H9 (cell line): ENCODE measurements around the gene KCNMA1. TPM values are rescaled to one million over a fixed set of nuclear protein-coding genes. Genes with fewer than 3 reads are reported as not detected.

Experiments used
- DNase-seq: peaks from one replicate; pipeline ENCODE4 v3.0.0-alpha.2; 2017
- H2AFZ ChIP-seq: one replicate; pipeline ENCODE4 v1.6.1; 2013; ENCODE audit warnings: mild to moderate bottlenecking, low read length, control low read depth, moderate library complexity
- H2AK5ac ChIP-seq: 2 replicates; pipeline ENCODE4 v1.6.1; 2013; ENCODE audit warnings: low read length, control low read depth, mixed read lengths; ENCODE audit not compliant: insufficient read length
- H2BK120ac ChIP-seq: one replicate; pipeline ENCODE4 v1.6.1; 2013; ENCODE audit warnings: low read depth, mild to moderate bottlenecking, low read length, control low read depth, inconsistent platforms; ENCODE audit not compliant: poor library complexity, severe bottlenecking
- H2BK12ac ChIP-seq: 2 replicates; pipeline ENCODE4 v1.6.1; 2013; ENCODE audit warnings: low read length, control low read depth, mixed read lengths, low read depth; ENCODE audit not compliant: insufficient read length
- H2BK15ac ChIP-seq: 2 replicates; pipeline ENCODE4 v1.6.1; 2013; ENCODE audit warnings: low read depth, low read length, control low read depth
- H2BK20ac ChIP-seq: one replicate; pipeline ENCODE4 v1.6.1; 2013; ENCODE audit warnings: low read depth, mild to moderate bottlenecking, low read length, control low read depth, inconsistent platforms; ENCODE audit not compliant: poor library complexity, severe bottlenecking
- H2BK5ac ChIP-seq: 2 replicates; pipeline ENCODE4 v1.6.1; 2013; ENCODE audit warnings: low read length, control low read depth, mixed read lengths; ENCODE audit not compliant: insufficient read length
- H3K14ac ChIP-seq: 2 replicates; pipeline ENCODE4 v1.6.1; 2013; ENCODE audit warnings: low read length, control low read depth; ENCODE audit not compliant: insufficient read depth
- H3K18ac ChIP-seq: 2 replicates; pipeline ENCODE4 v1.6.1; 2013; ENCODE audit warnings: low read depth, mild to moderate bottlenecking, mixed read lengths, low read length, control low read depth; ENCODE audit not compliant: insufficient read length
- H3K23ac ChIP-seq: 2 replicates; pipeline ENCODE4 v1.6.1; 2013; ENCODE audit warnings: low read length, control low read depth, mixed read lengths, low read depth; ENCODE audit not compliant: insufficient read length
- H3K23me2 ChIP-seq: 2 replicates; pipeline ENCODE4 v1.6.1; 2013; ENCODE audit warnings: low read depth, mild to moderate bottlenecking, mixed read lengths, low read length, control low read depth; ENCODE audit not compliant: insufficient read length, poor library complexity, severe bottlenecking
- H3K27ac ChIP-seq: 2 replicates; pipeline ENCODE4 v1.5.1; 2013; ENCODE audit warnings: low read length, control low read depth, mixed read lengths, low read depth; ENCODE audit not compliant: insufficient read length
- H3K27me3 ChIP-seq: 2 replicates; pipeline ENCODE4 v1.6.1; 2013; ENCODE audit warnings: low read length, control low read depth, inconsistent platforms; ENCODE audit not compliant: insufficient read depth
- H3K4ac ChIP-seq: 2 replicates; pipeline ENCODE4 v1.6.1; 2013; ENCODE audit warnings: low read depth, mild to moderate bottlenecking, control low read depth, inconsistent platforms, low read length, moderate library complexity
- H3K4me1 ChIP-seq: 2 replicates; pipeline ENCODE4 v1.6.1; 2013; ENCODE audit warnings: low read length, control low read depth, inconsistent platforms; ENCODE audit not compliant: insufficient read depth
- H3K4me2 ChIP-seq: 2 replicates; pipeline ENCODE4 v1.6.1; 2013; ENCODE audit warnings: low read length, control low read depth, mixed read lengths; ENCODE audit not compliant: insufficient read length, insufficient read depth
- H3K56ac ChIP-seq: 2 replicates; pipeline ENCODE4 v1.6.1; 2013; ENCODE audit warnings: low read depth, mild to moderate bottlenecking, mixed read lengths, low read length, control low read depth; ENCODE audit not compliant: insufficient read length
- H3K79me1 ChIP-seq: 2 replicates; pipeline ENCODE4 v1.6.1; 2013; ENCODE audit warnings: low read depth, mild to moderate bottlenecking, moderate library complexity, low read length, control low read depth, inconsistent platforms; ENCODE audit not compliant: insufficient read depth, poor library complexity, severe bottlenecking
- H3K79me2 ChIP-seq: 2 replicates; pipeline ENCODE4 v1.6.1; 2013; ENCODE audit warnings: low read length, control low read depth, inconsistent platforms; ENCODE audit not compliant: insufficient read depth
- H3K9ac ChIP-seq: 2 replicates; pipeline ENCODE4 v1.6.1; 2013; ENCODE audit warnings: low read length, control low read depth, mixed read lengths; ENCODE audit not compliant: insufficient read length; ENCODE audit errors: extremely low read depth
- H3K9me3 ChIP-seq: one replicate; pipeline ENCODE4 v1.6.1; 2013; ENCODE audit warnings: low read depth, low read length, inconsistent platforms; ENCODE audit not compliant: control insufficient read depth
- H3T11ph ChIP-seq: one replicate; pipeline ENCODE4 v1.6.1; 2013; ENCODE audit warnings: mild to moderate bottlenecking, low read length, control low read depth, inconsistent platforms
- H4K20me1 ChIP-seq: one replicate; pipeline ENCODE4 v1.6.1; 2013; ENCODE audit not compliant: control insufficient read depth, insufficient read length, insufficient read depth
- H4K5ac ChIP-seq: 2 replicates; pipeline ENCODE4 v1.6.1; 2013; ENCODE audit warnings: low read depth, mild to moderate bottlenecking, mixed read lengths, low read length, control low read depth; ENCODE audit not compliant: insufficient read length
- H4K8ac ChIP-seq: replicated peaks from 2 replicates; pipeline ENCODE4 v1.6.1; 2013; ENCODE audit warnings: low read length, control low read depth, mixed read lengths, low read depth; ENCODE audit not compliant: insufficient read length
- H4K91ac ChIP-seq: 2 replicates; pipeline ENCODE4 v1.6.1; 2013; ENCODE audit warnings: low read depth, mild to moderate bottlenecking, moderate library complexity, mixed read lengths, low read length, control low read depth; ENCODE audit not compliant: insufficient read length
- H3K27ac Mint-ChIP-seq, 3 experiments: 2 replicates in 2 of 3; 3 replicates in 1 of 3; pipeline ENCODE4 v1.8.0; 2020 to 2021; ENCODE audit warnings: mixed read lengths in 3 of 3, mild to moderate bottlenecking in 1 of 3, moderate library complexity in 1 of 3
- H3K27me3 Mint-ChIP-seq: 2 replicates; pipeline ENCODE4 v1.8.0; 2021; ENCODE audit warnings: low read depth, mild to moderate bottlenecking, moderate library complexity, mixed read lengths
- H3K36me3 Mint-ChIP-seq, 3 experiments: 2 replicates in 2 of 3; 3 replicates in 1 of 3; pipeline ENCODE4 v1.8.0; 2020 to 2021; ENCODE audit warnings: low read depth in 3 of 3, mixed read lengths in 3 of 3; ENCODE audit not compliant: insufficient read depth in 1 of 3
- H3K4me1 Mint-ChIP-seq, 2 experiments: 2 replicates each; pipeline ENCODE4 v1.8.0; 2020; ENCODE audit warnings: mixed read lengths in 2 of 2
- H3K4me3 Mint-ChIP-seq, 2 experiments: 2 replicates in 1 of 2; 3 replicates in 1 of 2; pipeline ENCODE4 v1.8.0; 2020 to 2021; ENCODE audit warnings: mild to moderate bottlenecking in 2 of 2, mixed read lengths in 2 of 2, moderate library complexity in 1 of 2
- H3K9me3 Mint-ChIP-seq, 2 experiments: 2 replicates in 1 of 2; 3 replicates in 1 of 2; pipeline ENCODE4 v1.8.0; 2020; ENCODE audit warnings: mild to moderate bottlenecking in 2 of 2, mixed read lengths in 2 of 2, moderate library complexity in 1 of 2
- CTCF ChIP-seq: fragments of 200-600 bp; sonication (generic); conservative IDR thresholded peaks from 3 replicates; pipeline ENCODE4 v1.8.0; 2021; ENCODE audit warnings: antibody characterized with exemption, mild to moderate bottlenecking
- total RNA-seq: library from RNA; stranded (reverse); gene quantifications from 2 replicates; pipeline ENCODE4 v1.2.1, GENCODE V29; 2021

Gene KCNMA1
- total RNA-seq, 1 experiment from 2014 or later = 2.0 TPM

GRCh38 chr10:77597560-77597959, 40.0 kb downstream of the KCNMA1 start:
- Mint-ChIP-seq H3K4me3 (no peak overlapping the region), H3K4me1 (peaks cover 0 to 3% of the 10 kb centered on the region in 2 experiments; a peak in 2 of 4 replicates), H3K36me3 (no peaks in the 10 kb centered on the region), H3K9me3 (no peaks in the 10 kb centered on the region), H3K27me3 (peaks cover 3% of the 10 kb centered on the region), H3K27ac (no peak overlapping the region)
- Histone ChIP-seq H3T11ph (no peak overlapping the region), H3K27me3 (no peaks in the 10 kb centered on the region), H2AK5ac (no peak overlapping the region), H3K23ac (no peak overlapping the region), H3K27ac (no peak overlapping the region), H4K8ac (no peak overlapping the region), H3K4me1 (no peaks in the 10 kb centered on the region), H3K18ac (no peak overlapping the region), H2BK12ac (no peak overlapping the region), H2BK5ac (no peak overlapping the region), H3K56ac (no peak overlapping the region), H3K4ac (no peak overlapping the region), H3K79me2 (no peaks in the 10 kb centered on the region), H4K20me1 (no peaks in the 10 kb centered on the region), H4K5ac (no peak overlapping the region), H3K14ac (no peak overlapping the region), H3K4me2 (no peak overlapping the region), H2BK20ac (no peak overlapping the region), H2BK120ac (no peak overlapping the region), H3K79me1 (no peaks in the 10 kb centered on the region), H2AFZ (no peak overlapping the region), H3K23me2 (no peaks in the 10 kb centered on the region), H4K91ac (no peak overlapping the region), H3K9ac (no peak overlapping the region), H3K9me3 (no peaks in the 10 kb centered on the region), H2BK15ac (no peak overlapping the region)
- DNase-seq = no peak
- TF ChIP-seq CTCF = no peak
